Measurements from ENCODE around the gene GALNT14.

GRCh38 chr2:30900381-30900780 is 237.9 kb downstream of the GALNT14 start:
- no peak for TF ChIP-seq CTCF (IDR thresholded peaks at IDR 0.05)
- no peak for TF ChIP-seq ZFX (IDR thresholded peaks at IDR 0.05; ENCODE audit: borderline replicate concordance)

Measured in 22Rv1 (cell line).